B cell (primary cell): ENCODE results near the gene CNTN3. TPM values are rescaled to one million over a fixed set of nuclear protein-coding genes. Genes with fewer than 3 reads are reported as not detected.

Experiments used
- ATAC-seq: fragments of 200-7000 bp; cut with Tn5 transposase; one replicate; pipeline ENCODE4 v1.10.0; 2021; ENCODE audit warnings: low read depth, mild to moderate bottlenecking, moderate number of reproducible peaks, moderate library complexity
- CTCF ChIA-PET: fragments of 350-600 bp; sonication (Branson Sonifier 250); formaldehyde crosslinking; loops from one replicate; lab custom pipeline; 2021; ENCODE audit warnings: antibody characterized with exemption, inconsistent platforms; lab: Charles Lee
- POLR2A ChIA-PET: fragments of 350-600 bp; sonication (Branson Sonifier 250); formaldehyde crosslinking; loops from one replicate; lab custom pipeline; 2021; ENCODE audit warnings: antibody characterized with exemption; lab: Charles Lee
- DNase-seq: peaks from one replicate; pipeline ENCODE4 v3.0.0; 2013
- H2AFZ ChIP-seq: 2 replicates; pipeline ENCODE4 v1.6.1; 2012; ENCODE audit warnings: mild to moderate bottlenecking, low read depth, low read length; ENCODE audit not compliant: insufficient read depth, poor library complexity, severe bottlenecking
- H3K27ac ChIP-seq, 2 donors: 1 replicate in 1 of 2; 2 replicates in 1 of 2; pipeline ENCODE4 v1.5.1; 2012 to 2013; ENCODE audit warnings: low read length in 2 of 2, mild to moderate bottlenecking in 2 of 2, moderate library complexity in 1 of 2
- H3K27me3 ChIP-seq, 4 experiments: fragments of 200-600 bp in 1 of 4; sonication (generic) in 1 of 4; replicated peaks in 1 of 4; 1 replicate in 2 of 4; 2 replicates in 2 of 4; pipeline versions ENCODE4 v1.6.1 to v1.7.0; 2013 to 2016; ENCODE audit warnings: low read length in 3 of 4, mild to moderate bottlenecking in 2 of 4, mixed read lengths in 1 of 4, moderate library complexity in 1 of 4; ENCODE audit not compliant: insufficient read depth in 4 of 4, control insufficient read depth in 3 of 4; ENCODE audit errors: control extremely low read depth in 1 of 4
- H3K36me3 ChIP-seq, 2 experiments: replicated peaks in 1 of 2; 1 replicate in 1 of 2; 2 replicates in 1 of 2; pipeline versions ENCODE4 v1.6.1 to v1.7.1; 2013; ENCODE audit warnings: low read length in 1 of 2; ENCODE audit not compliant: insufficient read depth in 2 of 2, control insufficient read depth in 1 of 2; ENCODE audit errors: control extremely low read depth in 1 of 2, extremely low read depth in 1 of 2
- H3K4me1 ChIP-seq, 2 donors: fragments of 200-600 bp in 1 of 2; sonication (generic) in 1 of 2; 1 replicate in 1 of 2; 2 replicates in 1 of 2; pipeline versions ENCODE4 v1.5.1 to v1.6.1; 2013 to 2017; ENCODE audit warnings: low read length in 2 of 2; ENCODE audit not compliant: control insufficient read depth in 2 of 2, insufficient read depth in 2 of 2
- H3K4me2 ChIP-seq: replicated peaks from 2 replicates; pipeline ENCODE3; 2012; ENCODE audit warnings: mild to moderate bottlenecking, low read depth, low read length; ENCODE audit not compliant: poor library complexity, severe bottlenecking
- H3K4me3 ChIP-seq, 5 experiments: fragments of 200-600 bp in 1 of 5; sonication (generic) in 1 of 5; 1 replicate in 3 of 5; 2 replicates in 2 of 5; pipeline versions ENCODE4 v1.5.1 to v1.7.0; 2011 to 2016; ENCODE audit warnings: low read length in 4 of 5, mild to moderate bottlenecking in 4 of 5, low read depth in 2 of 5, control low read depth in 1 of 5, moderate library complexity in 1 of 5; ENCODE audit not compliant: insufficient read depth in 1 of 5; ENCODE audit errors: control extremely low read depth in 1 of 5, extremely low read depth in 1 of 5
- H3K79me2 ChIP-seq: fragments of 200-600 bp; sonication (generic); one replicate; pipeline ENCODE4 v1.6.0; 2016; ENCODE audit warnings: low read length; ENCODE audit not compliant: control insufficient read depth, insufficient read depth
- H3K9ac ChIP-seq: fragments of 200-600 bp; sonication (generic); 2 replicates; pipeline ENCODE4 v1.6.1; 2017; ENCODE audit warnings: mild to moderate bottlenecking, low read length, moderate library complexity
- H3K9me3 ChIP-seq, 3 donors: one replicate each; pipeline versions ENCODE4 v1.6.1 to v1.7.1; 2013; ENCODE audit warnings: low read length in 2 of 3; ENCODE audit not compliant: control insufficient read depth in 2 of 3, insufficient read depth in 1 of 3; ENCODE audit errors: control extremely low read depth in 1 of 3
- H4K20me1 ChIP-seq: 2 replicates; pipeline ENCODE4 v1.6.0; 2012; ENCODE audit warnings: mild to moderate bottlenecking, low read length; ENCODE audit not compliant: insufficient read depth, control insufficient read depth, poor library complexity, severe bottlenecking
- H3K27ac Mint-ChIP-seq: one replicate; pipeline ENCODE4 v1.8.0; 2021; ENCODE audit warnings: mixed read lengths
- H3K27me3 Mint-ChIP-seq: one replicate; pipeline ENCODE4 v1.8.0; 2021; ENCODE audit warnings: mixed read lengths
- H3K4me1 Mint-ChIP-seq: one replicate; pipeline ENCODE4 v1.8.0; 2021; ENCODE audit warnings: mixed read lengths
- H3K4me3 Mint-ChIP-seq: one replicate; pipeline ENCODE4 v1.8.0; 2021; ENCODE audit warnings: mixed read lengths
- H3K9me3 Mint-ChIP-seq: one replicate; pipeline ENCODE4 v1.8.0; 2022; ENCODE audit warnings: mixed read lengths; ENCODE audit not compliant: insufficient read depth
- EZH2 ChIP-seq: IDR thresholded peaks from 2 replicates; pipeline ENCODE4 v1.6.1; 2012; ENCODE audit warnings: borderline replicate concordance, low read depth, mild to moderate bottlenecking, moderate library complexity, low read length; ENCODE audit not compliant: insufficient read depth, poor library complexity, severe bottlenecking
- WGBS: methylation state at CpG from one replicate; pipeline ENCODE4 v1.1.5; 2013; ENCODE audit warnings: missing lambda C conversion rate; ENCODE audit not compliant: insufficient coverage; 5-methylcytosine and 5-hydroxymethylcytosine counted together
- intact Hi-C: fragments of 100-400 bp; cut with micrococcal nuclease; formaldehyde crosslinking; loops from one replicate; pipeline ENCODE4 v1.10.0; 2022
- polyA plus RNA-seq: library from polyadenylated mRNA; depleted of rRNA; stranded (reverse); fragments of >200 nt; gene quantifications from 2 replicates; pipeline ENCODE4 v1.2.3, GENCODE V29; 2012
- total RNA-seq, 2 donors: library from RNA; stranded (reverse); fragments of 120-200 nt in 1 of 2; gene quantifications; 1 replicate in 1 of 2; 2 replicates in 1 of 2; pipeline versions ENCODE4 v1.2.3 to v1.2.4, GENCODE V29; 2013 to 2022
- TF ChIP-seq, protein P1 (sequence below): fragments of 200-600 bp; IDR thresholded peaks from one replicate; pipeline ENCODE4 v1.8.0; 2022; ENCODE audit warnings: antibody characterized with exemption, mild to moderate bottlenecking

Gene CNTN3
- total and polyA plus RNA-seq, 2 donors (not counting 1 experiment from before 2014, with no cell fraction given), result not detected

DNA sequence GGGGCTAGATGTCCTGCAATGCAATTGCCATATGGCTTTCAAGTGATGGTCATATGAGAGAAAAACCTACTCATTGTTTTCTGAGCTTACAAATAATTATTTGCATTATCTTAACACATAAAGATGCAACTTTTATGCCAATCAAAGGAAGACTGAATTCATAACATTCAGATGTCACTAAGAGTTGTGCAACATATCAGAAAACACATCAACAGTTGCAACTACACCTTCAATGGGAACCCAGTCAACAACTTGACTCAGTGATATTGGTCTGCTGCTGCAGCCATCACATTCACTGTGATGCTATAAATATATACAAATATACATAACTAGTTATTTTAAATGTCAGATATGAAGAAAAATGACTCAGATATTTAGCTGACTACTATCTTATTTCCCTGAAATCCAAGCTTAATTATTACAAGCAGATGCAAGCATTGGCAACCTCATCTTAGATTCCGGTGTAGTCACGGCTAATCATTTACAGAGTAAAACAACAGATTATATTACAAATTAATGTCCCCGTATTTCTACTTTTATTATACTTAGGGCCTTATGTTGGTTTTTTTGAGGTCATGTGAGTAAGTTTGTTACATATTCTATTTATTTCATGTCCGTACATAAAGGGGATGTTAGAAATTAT is 23.7 kb downstream of the CNTN3 start:
- H3K79me2 ChIP-seq, result no peaks in the 10 kb centered on the region
- H3K9me3 Mint-ChIP-seq, result peaks cover 9% of the 10 kb centered on the region
- ATAC-seq, result no peak

DNA sequence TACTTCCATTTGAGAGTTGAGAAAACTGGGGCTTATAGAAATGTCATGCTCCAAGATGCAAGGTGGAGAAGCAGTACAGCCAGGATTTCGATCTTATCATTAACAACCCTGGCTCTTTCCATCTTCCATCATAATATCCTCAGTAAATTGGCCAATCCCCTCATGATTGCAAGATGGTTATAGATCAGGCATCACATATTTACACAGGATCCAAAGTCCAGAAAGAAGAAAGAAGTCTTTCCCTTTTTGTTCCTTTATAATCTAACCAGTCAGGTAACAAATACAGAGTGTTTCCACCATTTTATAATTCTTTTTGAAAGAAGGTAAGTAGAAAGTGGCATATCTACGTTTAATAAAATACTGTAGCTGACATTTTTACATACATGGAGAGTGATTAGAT is 29.7 kb downstream of the CNTN3 start:
- Mint-ChIP-seq H3K9me3 (peaks cover 3% of the 10 kb centered on the region), H3K27me3 (no peaks in the 10 kb centered on the region)
- CTCF ChIA-PET, result no interaction called here

More for the DNA sequence above, 23.7 kb downstream of the CNTN3 start:
- ChIA-PET POLR2A (no interaction called here), CTCF (no interaction called here)
- no peak for TF ChIP-seq EZH2
- TF ChIP-seq, protein P1, sequence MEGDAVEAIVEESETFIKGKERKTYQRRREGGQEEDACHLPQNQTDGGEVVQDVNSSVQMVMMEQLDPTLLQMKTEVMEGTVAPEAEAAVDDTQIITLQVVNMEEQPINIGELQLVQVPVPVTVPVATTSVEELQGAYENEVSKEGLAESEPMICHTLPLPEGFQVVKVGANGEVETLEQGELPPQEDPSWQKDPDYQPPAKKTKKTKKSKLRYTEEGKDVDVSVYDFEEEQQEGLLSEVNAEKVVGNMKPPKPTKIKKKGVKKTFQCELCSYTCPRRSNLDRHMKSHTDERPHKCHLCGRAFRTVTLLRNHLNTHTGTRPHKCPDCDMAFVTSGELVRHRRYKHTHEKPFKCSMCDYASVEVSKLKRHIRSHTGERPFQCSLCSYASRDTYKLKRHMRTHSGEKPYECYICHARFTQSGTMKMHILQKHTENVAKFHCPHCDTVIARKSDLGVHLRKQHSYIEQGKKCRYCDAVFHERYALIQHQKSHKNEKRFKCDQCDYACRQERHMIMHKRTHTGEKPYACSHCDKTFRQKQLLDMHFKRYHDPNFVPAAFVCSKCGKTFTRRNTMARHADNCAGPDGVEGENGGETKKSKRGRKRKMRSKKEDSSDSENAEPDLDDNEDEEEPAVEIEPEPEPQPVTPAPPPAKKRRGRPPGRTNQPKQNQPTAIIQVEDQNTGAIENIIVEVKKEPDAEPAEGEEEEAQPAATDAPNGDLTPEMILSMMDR, result no peak
- DNase-seq, result no peak
- Histone ChIP-seq H3K4me2 (no peak overlapping the region), H3K9ac (no peak overlapping the region), H2AFZ (no peak overlapping the region), H3K27me3 (no peaks in the 10 kb centered on the region), H3K27ac (no peak overlapping the region), H3K36me3 (no peaks in the 10 kb centered on the region), H3K9me3 (no peaks in the 10 kb centered on the region), H3K4me1 (no peaks in the 10 kb centered on the region), H4K20me1 (no peaks in the 10 kb centered on the region), H3K4me3 (no peak overlapping the region)
- no CpG with 5 or more reads among the region's 4 CpGs for WGBS
- Mint-ChIP-seq H3K27ac (no peak overlapping the region), H3K4me3 (no peak overlapping the region), H3K27me3 (no peaks in the 10 kb centered on the region), H3K4me1 (no peaks in the 10 kb centered on the region)
- intact Hi-C loops, result no loop called here

More for the DNA sequence above, 29.7 kb downstream of the CNTN3 start:
- ATAC-seq (no peak), DNase-seq (no peak)
- Histone ChIP-seq H3K27ac (no peak overlapping the region), H4K20me1 (no peaks in the 10 kb centered on the region), H3K4me3 (no peak overlapping the region), H3K4me1 (no peaks in the 10 kb centered on the region), H3K79me2 (no peaks in the 10 kb centered on the region), H3K4me2 (no peak overlapping the region), H3K27me3 (no peaks in the 10 kb centered on the region), H3K9ac (no peak overlapping the region), H3K36me3 (no peaks in the 10 kb centered on the region), H3K9me3 (no peaks in the 10 kb centered on the region), H2AFZ (no peak overlapping the region)
- POLR2A ChIA-PET, result no interaction called here
- intact Hi-C loops, result no loop called here
- no peak overlapping the region for H3K4me3 Mint-ChIP-seq
- H3K27ac Mint-ChIP-seq, result no peak overlapping the region
- no CpG with 5 or more reads among the region's 2 CpGs for WGBS
- TF ChIP-seq, protein P1, result no peak
- no peak for TF ChIP-seq EZH2
- H3K4me1 Mint-ChIP-seq, result no peaks in the 10 kb centered on the region
